K562 (cell line): ENCODE measurements around the gene TMEM242. TPM values are rescaled to one million over a fixed set of nuclear protein-coding genes. Genes with fewer than 3 reads are reported as not detected.

Experiments used
- ATAC-seq: fragments of 200-7000 bp; cut with Tn5 transposase; 3 replicates; pipeline ENCODE4 v1.9.1; 2020; ENCODE audit warnings: moderate library complexity
- BruUV-seq: library from RNA; stranded (reverse); fragments of 400-500 nt; replicated peaks from 2 replicates; lab custom pipeline; 2021; lab: Mats Ljungman, UMichigan
- CTCF ChIA-PET: fragments of 300-600 bp; formaldehyde crosslinking; extraction: SDS; loops from one replicate; lab custom pipeline; 2021; ENCODE audit warnings: low intra/inter-chr PET ratio; lab: Yijun Ruan, JAX
- POLR2A ChIA-PET: fragments of 300-600, 350-650 bp; sonication (Branson Sonifier 250); formaldehyde crosslinking; extraction: SDS; loops from one replicate; lab custom pipeline; 2021; ENCODE audit warnings: antibody characterized with exemption, inconsistent platforms; lab: Yijun Ruan, JAX
- DNase-seq, 4 experiments: peaks; one replicate each; pipeline versions ENCODE4 v3.0.0 to v3.0.0-alpha.2; 2011 to 2018; ENCODE audit warnings: low spot score in 3 of 4, mixed read lengths in 3 of 4; ENCODE audit errors: extremely low read depth in 1 of 4
- FAIRE-seq: peaks from 2 replicates; lab custom pipeline; 2011; peaks lifted over from hg19 to GRCh38; lab: Jason Lieb, UNC
- H2AFZ ChIP-seq: 2 replicates; pipeline ENCODE4 v1.6.0; 2011; ENCODE audit warnings: low read depth, low read length, control low read depth, inconsistent platforms
- H3K27ac ChIP-seq: fragments of 200-600 bp; 3 replicates; pipeline ENCODE4 v1.8.0; 2011; ENCODE audit warnings: low read depth, mild to moderate bottlenecking, control low read depth, inconsistent platforms, low read length, moderate library complexity, mixed read lengths; ENCODE audit errors: extremely low read depth
- H3K27me3 ChIP-seq, 2 experiments: fragments of 300-600 bp in 1 of 2; 2 replicates in 1 of 2; 3 replicates in 1 of 2; pipeline versions ENCODE4 v1.6.0 to v1.8.0; 2011; ENCODE audit warnings: inconsistent platforms in 2 of 2, low read length in 2 of 2, mild to moderate bottlenecking in 1 of 2, mixed read lengths in 1 of 2, moderate library complexity in 1 of 2; ENCODE audit not compliant: control insufficient read depth in 2 of 2, insufficient read depth in 2 of 2
- H3K36me3 ChIP-seq: fragments of 300-600 bp; 3 replicates; pipeline ENCODE4 v1.8.0; 2011; ENCODE audit warnings: mild to moderate bottlenecking, low read length, inconsistent platforms; ENCODE audit not compliant: control insufficient read depth, insufficient read depth
- H3K4me1 ChIP-seq, 2 experiments: fragments of 200-600 bp in 1 of 2; replicated peaks in 1 of 2; 2 replicates in 1 of 2; 3 replicates in 1 of 2; pipeline versions ENCODE4 v1.5.1 to v1.8.0; 2011; ENCODE audit warnings: inconsistent platforms in 2 of 2, low read length in 2 of 2, mild to moderate bottlenecking in 1 of 2, mixed read lengths in 1 of 2, moderate library complexity in 1 of 2; ENCODE audit not compliant: control insufficient read depth in 2 of 2, insufficient read depth in 2 of 2
- H3K4me2 ChIP-seq: 2 replicates; pipeline ENCODE4 v1.6.1; 2011; ENCODE audit warnings: low read length, control low read depth, inconsistent platforms, mixed read lengths; ENCODE audit not compliant: insufficient read depth
- H3K4me3 ChIP-seq: fragments of 200-600 bp; sonication (generic), shearing (Covaris generic); 2 replicates; pipeline ENCODE4 v1.5.1; 2016; ENCODE audit warnings: control low read depth, inconsistent platforms
- H3K79me2 ChIP-seq: fragments of 200-600 bp; 3 replicates; pipeline ENCODE4 v1.8.0; 2011; ENCODE audit warnings: low read length, inconsistent platforms; ENCODE audit not compliant: control insufficient read depth, insufficient read depth
- H3K9ac ChIP-seq, 2 experiments: 2 replicates each; pipeline versions ENCODE4 v1.6.0 to v1.6.1; 2011; ENCODE audit warnings: low read depth in 2 of 2, low read length in 2 of 2, control low read depth in 1 of 2, inconsistent platforms in 1 of 2, mild to moderate bottlenecking in 1 of 2, mixed read lengths in 1 of 2; ENCODE audit not compliant: insufficient read depth in 1 of 2
- H3K9me1 ChIP-seq: one replicate; pipeline ENCODE4 v1.6.0; 2011; ENCODE audit warnings: inconsistent platforms, mild to moderate bottlenecking, low read length, moderate library complexity; ENCODE audit not compliant: control insufficient read depth, insufficient read depth
- H3K9me3 ChIP-seq: replicated peaks from 2 replicates; pipeline ENCODE4 v1.5.1; 2011; ENCODE audit warnings: low read depth, low read length, inconsistent platforms; ENCODE audit not compliant: control insufficient read depth, insufficient read depth
- H4K20me1 ChIP-seq: replicated peaks from 2 replicates; pipeline ENCODE4 v1.6.1; 2011; ENCODE audit warnings: low read length, inconsistent platforms, mixed read lengths; ENCODE audit not compliant: control insufficient read depth, insufficient read depth
- GTF2A2 ChIP-seq: IDR thresholded peaks from 2 replicates; pipeline ENCODE4 v1.6.1; 2016; ENCODE audit warnings: mild to moderate bottlenecking, missing genetic modification characterization, missing compliant biosample characterization
- SMC3 ChIP-seq: conservative IDR thresholded peaks from 2 replicates; pipeline ENCODE4 v1.6.1; 2011; ENCODE audit warnings: low read depth, low read length, improper control_type of control experiment; ENCODE audit not compliant: insufficient read depth
- ZEB2 ChIP-seq: fragments of 450-650 bp; IDR thresholded peaks from 2 replicates; pipeline ENCODE4 v1.6.1; 2016
- ZNF174 ChIP-seq: fragments of 250-450 bp; sonication (Bioruptor Pico); IDR thresholded peaks from 2 replicates; pipeline ENCODE4 v1.4.0; 2020; ENCODE audit warnings: mild to moderate bottlenecking
- WGBS: fragments of 100-300 bp; shearing (Covaris generic); methylation state at CpG from one replicate; pipeline ENCODE4 v1.1.6; 2016; ENCODE audit warnings: low coverage, mixed read lengths; ENCODE audit not compliant: insufficient coverage; ENCODE audit errors: missing lambda C conversion rate; 5-methylcytosine and 5-hydroxymethylcytosine counted together
- in situ Hi-C: fragments of 300-500 bp; cut with MboI; formaldehyde crosslinking; loops from 4 replicates; pipeline ENCODE4 v1.15.0; 2018; ENCODE audit warnings: inconsistent platforms, mixed read lengths
- intact Hi-C: fragments of 100-400 bp; cut with micrococcal nuclease; formaldehyde crosslinking; loops from 2 replicates; pipeline ENCODE4 v1.14.2; 2022
- polyA plus RNA-seq, 8 experiments: library from polyadenylated mRNA; depleted of rRNA in 4 of 8; stranded (reverse) in 5 of 8; unstranded in 3 of 8; fragments of >200 nt; fragmentation: Nextera tagmentation in 2 of 8; fragmentation: Illumina TruSeq in 1 of 8; extraction: Ambion mirVana in 2 of 8; extraction: Trizol in 1 of 8; gene quantifications; 2 replicates each; pipeline versions ENCODE4 v1.2.1 to v1.2.3, GENCODE V29; 2011 to 2014; ENCODE audit warnings: inconsistent platforms in 1 of 8, missing spikeins in 1 of 8
- total RNA-seq, 7 experiments: library from RNA; depleted of rRNA in 6 of 7; stranded (reverse); fragments of >200 nt in 6 of 7; fragmentation: Illumina TruSeq in 2 of 7; extraction: Trizol in 2 of 7; gene quantifications; 2 replicates each; pipeline versions ENCODE4 v1.2.1 to v1.2.3, GENCODE V29; 2011 to 2021; ENCODE audit warnings: low replicate concordance in 1 of 7
- TF ChIP-seq, protein P1 (sequence below), 2 experiments: fragments of 450-650 bp; formaldehyde crosslinking in 1 of 2; IDR thresholded peaks; 2 replicates each; pipeline versions ENCODE4 v1.4.0 to v1.6.1; 2014 to 2020; ENCODE audit warnings: mild to moderate bottlenecking in 2 of 2, borderline replicate concordance in 1 of 2, low read depth in 1 of 2

Gene TMEM242
- total and polyA plus RNA-seq, 9 of the 15 experiments (the other 6 are each of a cell fraction or from before 2014, with no cell fraction given): 9.5 to 35.3 (median 16.5) TPM

DNA sequence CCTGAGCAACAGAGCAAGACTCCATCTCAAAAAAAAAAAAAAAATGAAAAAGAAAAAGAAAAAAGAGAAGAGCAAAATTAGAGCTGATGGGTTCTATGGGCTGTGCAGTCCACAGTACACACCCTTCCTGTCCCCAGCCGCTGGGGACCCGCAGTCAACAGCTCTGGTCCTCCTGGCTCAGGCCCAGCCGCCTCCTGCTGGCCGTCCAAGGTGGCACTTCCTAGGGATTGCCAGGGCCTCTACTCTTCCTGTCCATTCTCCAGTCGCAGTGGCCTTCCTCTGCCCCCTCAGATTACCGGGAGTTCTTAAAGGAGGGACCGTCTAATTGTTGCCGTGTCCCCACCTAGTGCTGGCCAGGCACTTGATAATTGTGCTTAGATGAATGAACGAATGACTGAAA is 41.7 kb downstream of the TMEM242 start (continued):
- TF ChIP-seq, protein P1, sequence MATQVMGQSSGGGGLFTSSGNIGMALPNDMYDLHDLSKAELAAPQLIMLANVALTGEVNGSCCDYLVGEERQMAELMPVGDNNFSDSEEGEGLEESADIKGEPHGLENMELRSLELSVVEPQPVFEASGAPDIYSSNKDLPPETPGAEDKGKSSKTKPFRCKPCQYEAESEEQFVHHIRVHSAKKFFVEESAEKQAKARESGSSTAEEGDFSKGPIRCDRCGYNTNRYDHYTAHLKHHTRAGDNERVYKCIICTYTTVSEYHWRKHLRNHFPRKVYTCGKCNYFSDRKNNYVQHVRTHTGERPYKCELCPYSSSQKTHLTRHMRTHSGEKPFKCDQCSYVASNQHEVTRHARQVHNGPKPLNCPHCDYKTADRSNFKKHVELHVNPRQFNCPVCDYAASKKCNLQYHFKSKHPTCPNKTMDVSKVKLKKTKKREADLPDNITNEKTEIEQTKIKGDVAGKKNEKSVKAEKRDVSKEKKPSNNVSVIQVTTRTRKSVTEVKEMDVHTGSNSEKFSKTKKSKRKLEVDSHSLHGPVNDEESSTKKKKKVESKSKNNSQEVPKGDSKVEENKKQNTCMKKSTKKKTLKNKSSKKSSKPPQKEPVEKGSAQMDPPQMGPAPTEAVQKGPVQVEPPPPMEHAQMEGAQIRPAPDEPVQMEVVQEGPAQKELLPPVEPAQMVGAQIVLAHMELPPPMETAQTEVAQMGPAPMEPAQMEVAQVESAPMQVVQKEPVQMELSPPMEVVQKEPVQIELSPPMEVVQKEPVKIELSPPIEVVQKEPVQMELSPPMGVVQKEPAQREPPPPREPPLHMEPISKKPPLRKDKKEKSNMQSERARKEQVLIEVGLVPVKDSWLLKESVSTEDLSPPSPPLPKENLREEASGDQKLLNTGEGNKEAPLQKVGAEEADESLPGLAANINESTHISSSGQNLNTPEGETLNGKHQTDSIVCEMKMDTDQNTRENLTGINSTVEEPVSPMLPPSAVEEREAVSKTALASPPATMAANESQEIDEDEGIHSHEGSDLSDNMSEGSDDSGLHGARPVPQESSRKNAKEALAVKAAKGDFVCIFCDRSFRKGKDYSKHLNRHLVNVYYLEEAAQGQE (IDR thresholded peaks at IDR 0.05; ENCODE audit: borderline replicate concordance): peak; percentile 16; the same call in 1 of the 2 replicates
- TF ChIP-seq, protein P1 (CRISPR knock-in tag; IDR thresholded peaks at IDR 0.05; ENCODE audit: low read depth): no peak

DNA sequence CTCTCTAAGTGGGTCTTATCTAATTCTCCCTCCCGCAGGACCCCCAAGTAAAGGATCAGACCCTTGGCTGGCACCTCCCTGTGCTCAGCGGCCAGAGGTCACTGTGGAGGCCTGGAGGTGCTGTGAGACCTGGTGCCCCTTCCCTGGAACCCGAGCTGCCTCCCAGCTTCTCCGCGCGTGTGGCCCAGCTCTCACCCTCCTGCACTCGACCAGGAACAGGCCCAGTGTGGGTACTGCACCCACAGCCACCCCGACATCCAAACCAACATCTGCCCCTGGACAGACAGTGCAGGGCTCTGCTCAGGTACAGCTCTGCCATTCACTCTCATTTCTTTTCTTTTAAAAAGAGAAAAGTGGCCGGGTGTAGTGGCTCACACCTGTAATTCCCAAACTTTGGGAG is 42.4 kb downstream of the TMEM242 start:
- CTCF ChIA-PET: no interaction called here
- 66% methylated on average over 9 of the region's 9 CpGs for WGBS

More for the DNA sequence above, 42.4 kb downstream of the TMEM242 start:
- no TSS peak for BruUV-seq
- POLR2A ChIA-PET: interaction anchor here (0.5 to 1.0 kb wide), 2 partner anchors 14 to 525 kb away, joined by 3 to 4 read pairs; no protein-coding TSS in a partner anchor
- Histone ChIP-seq H3K27ac (no peak overlapping the region), H3K79me2 (no peaks in the 10 kb centered on the region), H3K4me1 (peaks cover 0 to 11% of the 10 kb centered on the region in 2 experiments; a peak in 3 of 5 replicates), H4K20me1 (no peaks in the 10 kb centered on the region), H3K9me3 (no peaks in the 10 kb centered on the region), H3K36me3 (no peaks in the 10 kb centered on the region), H2AFZ (no peak overlapping the region), H3K9ac (no peak overlapping the region), H3K4me2 (no peak overlapping the region), H3K9me1 (no peaks in the 10 kb centered on the region), H3K27me3 (no peaks in the 10 kb centered on the region; a peak in 1 of 5 replicates), H3K4me3 (no peak overlapping the region)
- DNase-seq: no peak
- in situ Hi-C loops (no loop called here), intact Hi-C loops (no loop called here)
- ATAC-seq: no peak
- FAIRE-seq: no peak
- TF ChIP-seq SMC3: no peak
- TF ChIP-seq ZEB2: no peak
- no peak for TF ChIP-seq GTF2A2
- TF ChIP-seq ZNF174 (CRISPR knock-in tag): no peak
